Ascending aorta (tissue), 2 donors: ENCODE data around the gene GLYATL1. TPM values are rescaled to one million over a fixed set of nuclear protein-coding genes. Genes with fewer than 3 reads are reported as not detected.
"Not testable (repeated sequence)": the region's sequence is repeated elsewhere in the genome, so short reads cannot be mapped to it uniquely, and the experiment has no call there.

ENCODE experiments used
- DNase-seq, 2 donors: peaks; one replicate each; pipeline ENCODE4 v3.0.0-alpha.2; 2019; ENCODE audit warnings: low spot score in 2 of 2
- H3K27ac ChIP-seq, 2 donors: fragments of 200-600 bp; sonication (generic); one replicate each; pipeline ENCODE4 v1.5.1; 2016 to 2017; ENCODE audit warnings: mild to moderate bottlenecking in 1 of 2
- H3K27me3 ChIP-seq: fragments of 200-600 bp; sonication (generic); one replicate; pipeline ENCODE4 v1.5.1; 2017
- H3K36me3 ChIP-seq, 2 donors: fragments of 200-600 bp; sonication (generic); one replicate each; pipeline ENCODE4 v1.5.1; 2016
- H3K4me1 ChIP-seq, 2 donors: fragments of 200-600 bp; sonication (generic); one replicate each; pipeline ENCODE4 v1.5.1; 2016 to 2017; ENCODE audit warnings: mild to moderate bottlenecking in 1 of 2
- H3K4me3 ChIP-seq, 2 donors: fragments of 200-600 bp; sonication (generic); one replicate each; pipeline ENCODE4 v1.5.1; 2016 to 2017; ENCODE audit warnings: mild to moderate bottlenecking in 1 of 2
- H3K9me3 ChIP-seq, 2 donors: fragments of 200-600 bp; sonication (generic); one replicate each; pipeline ENCODE4 v1.5.1; 2016
- intact Hi-C: fragments of 100-400 bp; cut with DNase I; formaldehyde crosslinking; loops from one replicate; pipeline ENCODE4 v1.15.1; 2023
- total RNA-seq: library from RNA; depleted of rRNA; stranded (reverse); fragments of >200 nt; gene quantifications from one replicate; pipeline ENCODE4 v1.1.0, GENCODE V29; 2016
- TF ChIP-seq, protein P1 (sequence below), 3 experiments: fragments of 200-600 bp in 2 of 3; fragments of 450-650 bp in 1 of 3; sonication (generic) in 2 of 3; IDR thresholded peaks; one replicate each; pipeline ENCODE4 v1.5.1; 2016 to 2019; ENCODE audit warnings: antibody characterized with exemption in 3 of 3, mild to moderate bottlenecking in 1 of 3, moderate library complexity in 1 of 3

The GLYATL1 gene
- total RNA-seq, 1 donor from 2014 or later, result 8.6 TPM

DNA sequence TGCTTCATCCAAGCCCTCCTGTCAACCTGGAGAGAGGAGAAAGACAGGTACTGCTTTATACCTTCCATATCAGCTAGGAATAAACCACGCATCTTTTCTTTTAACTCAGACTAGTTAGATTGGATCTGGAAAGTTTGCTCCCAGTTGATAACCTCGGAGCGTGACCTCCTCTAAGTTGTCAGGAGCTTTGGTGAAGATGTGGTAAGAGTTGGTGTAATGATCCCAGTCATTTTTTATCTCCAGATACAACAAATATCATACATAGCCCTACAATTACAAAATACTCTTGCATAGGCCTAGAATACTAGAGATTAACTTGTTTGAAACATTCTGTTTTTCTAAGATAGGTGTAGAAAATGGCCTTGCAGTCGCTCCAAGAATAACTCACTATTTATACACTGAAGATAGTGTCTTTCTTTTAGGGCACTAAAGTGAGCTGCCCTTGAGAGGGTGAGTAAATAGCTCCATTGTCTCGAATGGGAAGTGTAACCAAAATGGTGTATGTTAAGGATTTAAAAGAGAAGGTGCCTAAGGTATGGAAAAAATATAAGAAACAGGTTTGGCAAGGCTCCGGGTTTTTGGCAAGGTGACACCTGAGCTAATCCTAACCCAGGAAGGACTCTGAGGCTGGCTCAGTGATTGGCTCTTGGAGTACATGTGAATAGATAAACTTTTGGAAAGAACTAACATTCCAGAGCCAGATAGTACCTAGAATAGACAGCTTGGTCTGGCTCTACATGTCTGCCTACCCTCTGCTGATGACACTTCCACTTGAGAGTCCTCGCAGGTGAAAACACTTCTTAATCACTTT lies 59.4 kb downstream of the GLYATL1 start:
- no peaks in the 10 kb centered on the region for H3K9me3 ChIP-seq
- H3K27ac ChIP-seq, result no peak overlapping the region
- no peaks in the 10 kb centered on the region for H3K36me3 ChIP-seq
- no peak for DNase-seq
- H3K27me3 ChIP-seq, result no peaks in the 10 kb centered on the region
- TF ChIP-seq, protein P1, sequence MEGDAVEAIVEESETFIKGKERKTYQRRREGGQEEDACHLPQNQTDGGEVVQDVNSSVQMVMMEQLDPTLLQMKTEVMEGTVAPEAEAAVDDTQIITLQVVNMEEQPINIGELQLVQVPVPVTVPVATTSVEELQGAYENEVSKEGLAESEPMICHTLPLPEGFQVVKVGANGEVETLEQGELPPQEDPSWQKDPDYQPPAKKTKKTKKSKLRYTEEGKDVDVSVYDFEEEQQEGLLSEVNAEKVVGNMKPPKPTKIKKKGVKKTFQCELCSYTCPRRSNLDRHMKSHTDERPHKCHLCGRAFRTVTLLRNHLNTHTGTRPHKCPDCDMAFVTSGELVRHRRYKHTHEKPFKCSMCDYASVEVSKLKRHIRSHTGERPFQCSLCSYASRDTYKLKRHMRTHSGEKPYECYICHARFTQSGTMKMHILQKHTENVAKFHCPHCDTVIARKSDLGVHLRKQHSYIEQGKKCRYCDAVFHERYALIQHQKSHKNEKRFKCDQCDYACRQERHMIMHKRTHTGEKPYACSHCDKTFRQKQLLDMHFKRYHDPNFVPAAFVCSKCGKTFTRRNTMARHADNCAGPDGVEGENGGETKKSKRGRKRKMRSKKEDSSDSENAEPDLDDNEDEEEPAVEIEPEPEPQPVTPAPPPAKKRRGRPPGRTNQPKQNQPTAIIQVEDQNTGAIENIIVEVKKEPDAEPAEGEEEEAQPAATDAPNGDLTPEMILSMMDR (IDR thresholded peaks at IDR 0.05), result no peak
- H3K4me1 ChIP-seq, result no peaks in the 10 kb centered on the region
- intact Hi-C loops, result no loop called here
- no peak overlapping the region for H3K4me3 ChIP-seq

DNA sequence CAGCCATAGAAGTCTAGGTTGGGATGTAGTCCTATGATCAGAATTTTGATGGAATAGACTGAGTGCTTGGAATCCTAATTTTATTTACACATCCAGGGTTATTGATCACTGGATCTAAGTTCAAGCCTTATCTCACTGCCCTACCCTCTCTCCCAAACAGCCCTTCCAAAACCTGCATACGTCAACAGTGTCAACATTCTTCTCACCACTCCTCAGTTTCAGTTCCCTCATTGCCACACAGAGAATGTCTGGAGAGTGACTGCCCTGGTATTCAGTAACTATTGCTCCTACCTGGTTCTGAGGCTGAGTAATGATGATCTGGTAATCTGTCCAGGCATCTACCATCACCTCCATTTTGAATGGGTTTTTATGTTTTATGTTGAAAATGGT lies 60.0 kb downstream of the GLYATL1 start:
- no peak overlapping the region for H3K27ac ChIP-seq
- no peak for DNase-seq
- no peaks in the 10 kb centered on the region for H3K27me3 ChIP-seq
- no peaks in the 10 kb centered on the region for H3K36me3 ChIP-seq
- no peak overlapping the region for H3K4me3 ChIP-seq
- TF ChIP-seq, protein P1 (IDR thresholded peaks at IDR 0.05), result no peak
- no peaks in the 10 kb centered on the region for H3K4me1 ChIP-seq
- H3K9me3 ChIP-seq, result no peaks in the 10 kb centered on the region
- intact Hi-C loops, result no loop called here

DNA sequence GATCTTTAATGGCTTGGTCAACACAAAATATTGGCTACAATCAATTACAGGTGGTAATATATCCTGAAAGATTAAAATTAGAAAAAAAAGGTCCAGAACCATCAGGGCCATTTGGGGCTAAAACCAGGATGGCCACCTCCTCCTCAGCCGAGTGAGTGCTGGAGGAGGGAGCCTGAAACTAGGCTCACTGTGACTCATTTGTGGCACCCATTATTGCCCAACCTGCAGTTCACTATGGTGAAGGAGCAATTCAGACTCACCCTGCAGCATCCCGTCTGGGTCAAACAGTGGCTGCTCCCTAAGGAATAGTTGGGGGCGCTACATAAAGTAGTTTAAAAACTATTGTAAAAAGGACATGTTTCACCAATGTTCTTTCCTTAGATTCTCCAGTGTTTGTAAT lies 60.7 kb downstream of the GLYATL1 start:
- Histone ChIP-seq H3K9me3 (no peaks in the 10 kb centered on the region), H3K4me3 (no peak overlapping the region), H3K27me3 (no peaks in the 10 kb centered on the region), H3K27ac (no peak overlapping the region), H3K36me3 (no peaks in the 10 kb centered on the region), H3K4me1 (no peaks in the 10 kb centered on the region)
- intact Hi-C loops, result no loop called here
- no peak for DNase-seq
- TF ChIP-seq, protein P1 (IDR thresholded peaks at IDR 0.05), result no peak

DNA sequence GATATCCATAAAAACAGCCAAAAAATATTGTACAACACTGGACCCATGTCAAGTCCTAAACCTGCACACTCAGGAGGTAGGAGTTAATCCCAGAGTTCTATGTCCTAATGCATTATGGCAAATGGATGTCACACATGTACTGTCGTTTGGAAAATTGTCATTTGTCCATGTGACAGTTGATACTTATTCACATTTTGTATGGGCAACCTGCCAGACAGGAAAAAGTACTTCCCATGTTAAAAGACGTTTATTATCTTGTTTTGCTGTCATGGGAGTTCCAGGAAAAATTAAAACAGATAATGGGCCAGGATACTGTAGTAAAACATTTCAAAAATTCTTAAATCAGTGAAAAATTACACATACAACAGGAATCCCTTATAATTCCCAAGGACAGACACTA lies 62.7 kb downstream of the GLYATL1 start:
- H3K27me3 ChIP-seq, intact Hi-C loops, H3K36me3 ChIP-seq, H3K4me1 ChIP-seq, DNase-seq, H3K9me3 ChIP-seq, H3K27ac ChIP-seq, H3K4me3 ChIP-seq: not testable (repeated sequence)

Other genes with a start within 250 kb of the GLYATL1 start
- not detected for gene GLYAT, start 207.5 kb upstream of the GLYATL1 start, total RNA-seq
- gene GLYATL2, start 94.8 kb upstream of the GLYATL1 start, total RNA-seq, result not detected
- gene GLYATL1B, start 146.8 kb downstream of the GLYATL1 start, total RNA-seq, result not detected
- not detected for gene FAM111B, start 167.7 kb downstream of the GLYATL1 start, total RNA-seq
- 54.3 TPM for gene FAM111A, start 203.4 kb downstream of the GLYATL1 start, total RNA-seq
- gene DTX4, start 232.6 kb downstream of the GLYATL1 start, total RNA-seq, result 9.6 TPM